Astrocyte (in vitro differentiated cells and primary cell): ENCODE data around the gene TAMALIN. TPM values are rescaled to one million over a fixed set of nuclear protein-coding genes. Genes with fewer than 3 reads are reported as not detected.

ENCODE experiments used
- DNase-seq: peaks from one replicate; pipeline ENCODE4 v3.0.0-alpha.2; 2010; ENCODE audit warnings: low read depth
- FAIRE-seq: peaks from 2 replicates; lab custom pipeline; 2011; peaks lifted over from hg19 to GRCh38; lab: Jason Lieb, UNC
- H2AFZ ChIP-seq: 2 replicates; pipeline ENCODE4 v1.6.0; 2012; ENCODE audit warnings: low read depth, low read length, inconsistent platforms
- H3K27ac ChIP-seq: 2 replicates; pipeline ENCODE4 v1.5.1; 2011; ENCODE audit warnings: low read depth, low read length, inconsistent platforms
- H3K27me3 ChIP-seq: 2 replicates; pipeline ENCODE4 v1.6.0; 2011; ENCODE audit warnings: low read length, inconsistent platforms; ENCODE audit not compliant: insufficient read depth
- H3K36me3 ChIP-seq: 2 replicates; pipeline ENCODE4 v1.5.1; 2011; ENCODE audit warnings: low read length, inconsistent platforms; ENCODE audit not compliant: insufficient read depth
- H3K4me1 ChIP-seq: 2 replicates; pipeline ENCODE4 v1.5.1; 2011; ENCODE audit warnings: low read length, inconsistent platforms; ENCODE audit not compliant: insufficient read depth
- H3K4me2 ChIP-seq: 2 replicates; pipeline ENCODE4 v1.6.0; 2012; ENCODE audit warnings: low read length, inconsistent platforms
- H3K4me3 ChIP-seq: 2 replicates; pipeline ENCODE4 v1.5.1; 2011; ENCODE audit warnings: low read depth, mild to moderate bottlenecking, low read length, inconsistent platforms; ENCODE audit not compliant: insufficient read depth
- H3K79me2 ChIP-seq: 2 replicates; pipeline ENCODE4 v1.6.0; 2012; ENCODE audit warnings: mild to moderate bottlenecking, low read length, inconsistent platforms; ENCODE audit not compliant: insufficient read depth
- H3K9ac ChIP-seq: 2 replicates; pipeline ENCODE4 v1.6.0; 2012; ENCODE audit warnings: mild to moderate bottlenecking, low read length, inconsistent platforms
- H3K9me3 ChIP-seq: 2 replicates; pipeline ENCODE4 v1.5.1; 2012; ENCODE audit warnings: low read depth, mild to moderate bottlenecking, low read length, inconsistent platforms; ENCODE audit not compliant: insufficient read depth
- H4K20me1 ChIP-seq: 2 replicates; pipeline ENCODE4 v1.6.0; 2012; ENCODE audit warnings: low read length, inconsistent platforms; ENCODE audit not compliant: insufficient read depth
- H3K27ac Mint-ChIP-seq: one replicate; pipeline ENCODE4 v1.8.0; 2021; ENCODE audit warnings: mild to moderate bottlenecking, mixed read lengths; ENCODE audit not compliant: unreplicated experiment
- H3K27me3 Mint-ChIP-seq: one replicate; pipeline ENCODE4 v1.8.0; 2021; ENCODE audit warnings: low read depth, mixed read lengths; ENCODE audit not compliant: unreplicated experiment
- H3K36me3 Mint-ChIP-seq: one replicate; pipeline ENCODE4 v1.8.0; 2021; ENCODE audit warnings: low read depth, mixed read lengths; ENCODE audit not compliant: unreplicated experiment
- H3K4me1 Mint-ChIP-seq: one replicate; pipeline ENCODE4 v1.8.0; 2021; ENCODE audit warnings: low read depth, mixed read lengths; ENCODE audit not compliant: unreplicated experiment
- H3K4me3 Mint-ChIP-seq: one replicate; pipeline ENCODE4 v1.8.0; 2021; ENCODE audit warnings: mild to moderate bottlenecking, moderate library complexity, mixed read lengths; ENCODE audit not compliant: unreplicated experiment
- H3K9me3 Mint-ChIP-seq: one replicate; pipeline ENCODE4 v1.8.0; 2021; ENCODE audit warnings: mild to moderate bottlenecking, mixed read lengths; ENCODE audit not compliant: unreplicated experiment
- CTCF ChIP-seq: IDR thresholded peaks from 2 replicates; pipeline ENCODE4 v1.5.1; 2011; ENCODE audit warnings: low read depth, mild to moderate bottlenecking, inconsistent platforms, low read length, moderate library complexity; ENCODE audit not compliant: insufficient read depth
- EZH2 ChIP-seq: IDR thresholded peaks from 2 replicates; pipeline ENCODE4 v1.6.1; 2012; ENCODE audit warnings: mild to moderate bottlenecking, low read length, inconsistent platforms; ENCODE audit not compliant: insufficient read depth
- total RNA-seq: library from RNA; stranded (reverse); gene quantifications from 2 replicates; pipeline ENCODE4 v1.2.1, GENCODE V29; 2021

Gene TAMALIN
- total RNA-seq, 1 donor from 2014 or later: 9.6 TPM

GRCh38 chr12:51971679-51972421 lies 34.9 kb upstream of the TAMALIN start:
- Mint-ChIP-seq H3K27ac (peak overlapping the region; percentile 30), H3K36me3 (peaks cover 13% of the 10 kb centered on the region), H3K27me3 (no peaks in the 10 kb centered on the region), H3K9me3 (no peaks in the 10 kb centered on the region), H3K4me3 (no peak overlapping the region), H3K4me1 (peaks cover 61% of the 10 kb centered on the region)
- H3K4me2 ChIP-seq: peak overlapping the region; percentile 77
- no peaks in the 10 kb centered on the region for H3K9me3 ChIP-seq
- H3K36me3 ChIP-seq: peaks cover 3% of the 10 kb centered on the region
- H4K20me1 ChIP-seq: peaks cover 28% of the 10 kb centered on the region
- peak overlapping the region; percentile 23 for H3K9ac ChIP-seq
- no peak overlapping the region for H2AFZ ChIP-seq
- TF ChIP-seq CTCF: no peak
- TF ChIP-seq EZH2: no peak
- DNase-seq (no peak), FAIRE-seq (no peak)
- peak overlapping the region; percentile 65 for H3K27ac ChIP-seq
- H3K4me3 ChIP-seq: no peak overlapping the region
- H3K79me2 ChIP-seq: peaks cover 52% of the 10 kb centered on the region
- no peaks in the 10 kb centered on the region for H3K27me3 ChIP-seq
- peaks cover 64% of the 10 kb centered on the region for H3K4me1 ChIP-seq

- no peaks in the 10 kb centered on the region for H3K27me3 Mint-ChIP-seq
- Histone ChIP-seq H4K20me1 (peaks cover 27% of the 10 kb centered on the region), H3K9me3 (no peaks in the 10 kb centered on the region), H3K9ac (peak overlapping the region; percentile 10), H3K79me2 (peaks cover 52% of the 10 kb centered on the region), H3K27me3 (no peaks in the 10 kb centered on the region), H3K4me1 (peaks cover 70% of the 10 kb centered on the region), H3K36me3 (peaks cover 3% of the 10 kb centered on the region), H3K4me2 (peak overlapping the region; percentile 59), H2AFZ (no peak overlapping the region), H3K27ac (peak overlapping the region; percentile 65), H3K4me3 (no peak overlapping the region)
- no peak overlapping the region for H3K4me3 Mint-ChIP-seq
- FAIRE-seq (no peak), DNase-seq (no peak)
- peaks cover 63% of the 10 kb centered on the region for H3K4me1 Mint-ChIP-seq
- no peaks in the 10 kb centered on the region for H3K9me3 Mint-ChIP-seq
- TF ChIP-seq CTCF: no peak
- TF ChIP-seq EZH2: no peak
- H3K27ac Mint-ChIP-seq: no peak overlapping the region
- peaks cover 14% of the 10 kb centered on the region for H3K36me3 Mint-ChIP-seq
These were observed 34.3 kb upstream of the TAMALIN start for GRCh38 chr12:51972422-51972812.

- peak overlapping the region; percentile 65 for H3K27ac ChIP-seq
- no peaks in the 10 kb centered on the region for H3K9me3 Mint-ChIP-seq
- DNase-seq: peak; percentile 92
- peaks cover 14% of the 10 kb centered on the region for H3K36me3 Mint-ChIP-seq
- H3K9ac ChIP-seq: peak overlapping the region; percentile 10
- no peak overlapping the region for H2AFZ ChIP-seq
- H3K4me1 ChIP-seq: peaks cover 70% of the 10 kb centered on the region
- H3K4me3 ChIP-seq: no peak overlapping the region
- no peaks in the 10 kb centered on the region for H3K27me3 ChIP-seq
- H3K9me3 ChIP-seq: no peaks in the 10 kb centered on the region
- H3K4me3 Mint-ChIP-seq: no peak overlapping the region
- no peak overlapping the region for H3K27ac Mint-ChIP-seq
- H3K36me3 ChIP-seq: peaks cover 5% of the 10 kb centered on the region
- no peak for FAIRE-seq
- peaks cover 63% of the 10 kb centered on the region for H3K4me1 Mint-ChIP-seq
- H3K27me3 Mint-ChIP-seq: no peaks in the 10 kb centered on the region
- TF ChIP-seq CTCF (no peak), EZH2 (no peak)
- H4K20me1 ChIP-seq: peaks cover 24% of the 10 kb centered on the region
- H3K4me2 ChIP-seq: peak overlapping the region; percentile 59
- H3K79me2 ChIP-seq: peaks cover 47% of the 10 kb centered on the region
These were observed 33.9 kb upstream of the TAMALIN start for GRCh38 chr12:51972849-51973273.
